HG03095 (cell line): ENCODE results near the gene LRRC55.

ENCODE experiments used
- ATAC-seq: cut with Tn5 transposase; IDR thresholded peaks from one replicate; pipeline ENCODE4 v1.9.1; 2021; ENCODE audit warnings: moderate library complexity; ENCODE audit not compliant: unreplicated experiment

Gene LRRC55

GRCh38 chr11:57231539-57232253 is 49.9 kb downstream of the LRRC55 start:
- no peak for ATAC-seq

GRCh38 chr11:57233702-57234101 is 51.9 kb downstream of the LRRC55 start:
- no peak for ATAC-seq

GRCh38 chr11:57235761-57236703 is 54.3 kb downstream of the LRRC55 start:
- ATAC-seq, result no peak

GRCh38 chr11:57237204-57237681 is 55.5 kb downstream of the LRRC55 start, which contains the start of gene APLNR:
TSS of gene APLNR (minus strand) at chr11:57237250. CDS start at chr11:57237004, 246 bp downstream.
- no peak for ATAC-seq

GRCh38 chr11:57239348-57239747 is 57.6 kb downstream of the LRRC55 start:
- no peak for ATAC-seq

- no peak for ATAC-seq
These were observed 58.3 kb downstream of the LRRC55 start for GRCh38 chr11:57240007-57240406.

GRCh38 chr11:57240757-57241156 is 59.0 kb downstream of the LRRC55 start:
- ATAC-seq, result no peak
